Testis (tissue), 3 donors: ENCODE results near the gene CHCHD6. TPM values are rescaled to one million over a fixed set of nuclear protein-coding genes. Genes with fewer than 3 reads are reported as not detected.

Experiments used
- DNase-seq: peaks from one replicate; pipeline ENCODE4 v3.0.0-alpha.2; 2019
- H3K27ac ChIP-seq, 2 donors: fragments of 200-600 bp; sonication (generic); one replicate each; pipeline ENCODE4 v1.5.1; 2019
- H3K27me3 ChIP-seq: fragments of 200-600 bp; sonication (generic); one replicate; pipeline ENCODE4 v1.5.1; 2019
- H3K36me3 ChIP-seq: fragments of 200-600 bp; sonication (generic); one replicate; pipeline ENCODE4 v1.5.1; 2017; ENCODE audit warnings: low read depth; ENCODE audit errors: missing control alignments
- H3K4me1 ChIP-seq: fragments of 200-600 bp; sonication (generic); one replicate; pipeline ENCODE4 v1.5.1; 2019
- H3K4me3 ChIP-seq, 2 donors: fragments of 200-600 bp; sonication (generic); one replicate each; pipeline ENCODE4 v1.5.1; 2017 to 2019
- H3K9me3 ChIP-seq: fragments of 200-600 bp; sonication (generic); one replicate; pipeline ENCODE4 v1.5.1; 2017
- CTCF ChIP-seq, 3 experiments: fragments of 450-650 bp in 2 of 3; fragments of 200-600 bp in 1 of 3; sonication (generic) in 1 of 3; IDR thresholded peaks; one replicate each; pipeline ENCODE4 v1.5.1; 2016 to 2019; ENCODE audit warnings: antibody characterized with exemption in 3 of 3, mild to moderate bottlenecking in 2 of 3, moderate library complexity in 1 of 3
- POLR2A ChIP-seq: fragments of 450-650 bp; IDR thresholded peaks from one replicate; pipeline ENCODE4 v1.6.1; 2017; ENCODE audit warnings: antibody characterized with exemption, mild to moderate bottlenecking, moderate library complexity
- WGBS, 2 donors: methylation state at CpG; one replicate each; pipeline ENCODE4 v1.1.5; 2018; 5-methylcytosine and 5-hydroxymethylcytosine counted together
- intact Hi-C: fragments of 100-400 bp; cut with DNase I; formaldehyde crosslinking; loops from one replicate; pipeline ENCODE4 v1.15.1; 2023; ENCODE audit warnings: low total_unique reads
- polyA plus RNA-seq: library from polyadenylated mRNA; stranded (reverse); fragments of 350-450 nt; fragmentation: Illumina TruSeq; extraction: RNeasy Lipid Tissue Mini Kit (QIAGEN cat#74804); gene quantifications from one replicate; pipeline ENCODE4 v1.2.3, GENCODE V29; 2014; ENCODE audit warnings: low read depth, low replicate concordance; ENCODE audit not compliant: insufficient read depth
- total RNA-seq, 2 donors: library from RNA; depleted of rRNA; stranded (reverse); fragments of >200 nt; gene quantifications; one replicate each; pipeline ENCODE4 v1.2.3, GENCODE V29; 2016

Gene CHCHD6
- total and polyA plus RNA-seq, 3 donors from 2014 or later: 47.6 to 84.6 (median 49.9) TPM

GRCh38 chr3:126679831-126680666 lies 24.0 kb upstream of the CHCHD6 start:
- H3K4me1 ChIP-seq: peaks cover 37% of the 10 kb centered on the region
- intact Hi-C loops: loop anchor here (10.0 kb wide), 3 partner anchors 305 to 865 kb away; partner anchors contain the start of gene PLXNA1
- no peaks in the 10 kb centered on the region for H3K36me3 ChIP-seq
- TF ChIP-seq POLR2A (no peak), CTCF (IDR thresholded peaks at IDR 0.05) (no peak)
- no peaks in the 10 kb centered on the region for H3K27me3 ChIP-seq
- DNase-seq: no peak
- H3K4me3 ChIP-seq: no peak overlapping the region
- WGBS, 2 donors: 63% methylated on average over 11 of the region's 11 CpGs
- no peak overlapping the region for H3K27ac ChIP-seq
- H3K9me3 ChIP-seq: no peaks in the 10 kb centered on the region

GRCh38 chr3:126680667-126681055 lies 23.4 kb upstream of the CHCHD6 start:
- TF ChIP-seq POLR2A (no peak), CTCF (IDR thresholded peaks at IDR 0.05) (no peak)
- Histone ChIP-seq H3K27me3 (no peaks in the 10 kb centered on the region), H3K4me1 (peaks cover 38% of the 10 kb centered on the region), H3K9me3 (no peaks in the 10 kb centered on the region), H3K36me3 (no peaks in the 10 kb centered on the region), H3K4me3 (no peak overlapping the region), H3K27ac (no peak overlapping the region)
- no peak for DNase-seq
- WGBS, 2 donors: 84 to 85% methylated on average over 4 of the region's 4 CpGs
- intact Hi-C loops: no loop called here

- Histone ChIP-seq H3K27me3 (no peaks in the 10 kb centered on the region), H3K9me3 (no peaks in the 10 kb centered on the region), H3K4me1 (peaks cover 38% of the 10 kb centered on the region), H3K4me3 (no peak overlapping the region), H3K27ac (no peak overlapping the region), H3K36me3 (no peaks in the 10 kb centered on the region)
- intact Hi-C loops: no loop called here
- WGBS, 2 donors: 74 to 82% methylated on average over 2 of the region's 2 CpGs
- TF ChIP-seq CTCF (IDR thresholded peaks at IDR 0.05) (no peak), POLR2A (no peak)
- no peak for DNase-seq
Measured at GRCh38 chr3:126682009-126682408, 22.0 kb upstream of the CHCHD6 start.

- H3K27me3 ChIP-seq: no peaks in the 10 kb centered on the region
- intact Hi-C loops: no loop called here
- WGBS, 2 donors: 39 to 49% methylated on average over 5 of the region's 5 CpGs
Measured at GRCh38 chr3:126683069-126683468, 21.0 kb upstream of the CHCHD6 start.

More at GRCh38 chr3:126683069-126683468, 21.0 kb upstream of the CHCHD6 start:
- TF ChIP-seq POLR2A (no peak), CTCF (IDR thresholded peaks at IDR 0.05) (no peak)
- Histone ChIP-seq H3K4me1 (peaks cover 38% of the 10 kb centered on the region), H3K36me3 (no peaks in the 10 kb centered on the region), H3K9me3 (no peaks in the 10 kb centered on the region), H3K4me3 (no peak overlapping the region), H3K27ac (no peak overlapping the region)
- no peak for DNase-seq
